Ishikawa (cell line): Measurements from ENCODE around the gene KCNQ5.

Source experiments
- CEBPB ChIP-seq: IDR thresholded peaks from 2 replicates; pipeline ENCODE4 v1.6.1; 2012
- CREB1 ChIP-seq: IDR thresholded peaks from 2 replicates; pipeline ENCODE4 v1.6.1; 2012; ENCODE audit warnings: low read depth
- EGR1 ChIP-seq: IDR thresholded peaks from 2 replicates; pipeline ENCODE4 v1.6.1; 2012
- EP300 ChIP-seq: IDR thresholded peaks from 2 replicates; pipeline ENCODE4 v1.6.1; 2012; ENCODE audit warnings: borderline replicate concordance
- FOXM1 ChIP-seq: IDR thresholded peaks from 2 replicates; pipeline ENCODE4 v1.6.1; 2012; ENCODE audit warnings: low read depth, borderline replicate concordance
- MAX ChIP-seq: IDR thresholded peaks from 2 replicates; pipeline ENCODE4 v1.6.1; 2012
- NFIC ChIP-seq: IDR thresholded peaks from 2 replicates; pipeline ENCODE4 v1.6.1; 2012
- RAD21 ChIP-seq: IDR thresholded peaks from 2 replicates; pipeline ENCODE4 v1.6.1; 2012; ENCODE audit warnings: low read depth
- REST ChIP-seq: IDR thresholded peaks from 2 replicates; pipeline ENCODE4 v1.6.1; 2012; ENCODE audit warnings: low read depth, mild to moderate bottlenecking
- TAF1 ChIP-seq: IDR thresholded peaks from 2 replicates; pipeline ENCODE4 v1.6.1; 2012; ENCODE audit warnings: low read depth, mild to moderate bottlenecking
- TCF12 ChIP-seq: IDR thresholded peaks from 2 replicates; pipeline ENCODE4 v1.6.1; 2012; ENCODE audit warnings: low read depth
- TEAD4 ChIP-seq: IDR thresholded peaks from 2 replicates; pipeline ENCODE4 v1.6.1; 2012
- USF1 ChIP-seq: IDR thresholded peaks from 2 replicates; pipeline ENCODE4 v1.6.1; 2012
- YY1 ChIP-seq: IDR thresholded peaks from 2 replicates; pipeline ENCODE4 v1.6.1; 2012; ENCODE audit warnings: low read depth
- ZBTB7A ChIP-seq: IDR thresholded peaks from 2 replicates; pipeline ENCODE4 v1.6.1; 2012; ENCODE audit warnings: low read depth

Gene KCNQ5

GRCh38 chr6:72836971-72837370, 215.1 kb downstream of the KCNQ5 start:
- TF ChIP-seq EGR1 (no peak), REST (no peak)

- TF ChIP-seq YY1: no peak
- no peak for TF ChIP-seq TEAD4
- TF ChIP-seq EP300: no peak
- no peak for TF ChIP-seq RAD21
- TF ChIP-seq REST: no peak
Measured at GRCh38 chr6:72841195-72841594, 219.3 kb downstream of the KCNQ5 start.

- TF ChIP-seq TEAD4: no peak
- TF ChIP-seq ZBTB7A: no peak
- TF ChIP-seq YY1: no peak
- no peak for TF ChIP-seq CREB1
- TF ChIP-seq CEBPB: no peak
- TF ChIP-seq REST: no peak
- TF ChIP-seq MAX: no peak
- TF ChIP-seq USF1: no peak
- no peak for TF ChIP-seq TCF12
- TF ChIP-seq EGR1: no peak
- TF ChIP-seq FOXM1: no peak
- no peak for TF ChIP-seq TAF1
- no peak for TF ChIP-seq EP300
- no peak for TF ChIP-seq NFIC
- TF ChIP-seq RAD21: no peak
Measured at GRCh38 chr6:72842140-72842539, 220.3 kb downstream of the KCNQ5 start.

- TF ChIP-seq TCF12: no peak
- no peak for TF ChIP-seq EGR1
- TF ChIP-seq CREB1: no peak
- no peak for TF ChIP-seq FOXM1
- TF ChIP-seq YY1: no peak
Measured at GRCh38 chr6:72844614-72845013, 222.8 kb downstream of the KCNQ5 start.

- no peak for TF ChIP-seq MAX
Measured at GRCh38 chr6:72849346-72849745, 227.5 kb downstream of the KCNQ5 start.

GRCh38 chr6:72850040-72850439, 228.2 kb downstream of the KCNQ5 start:
- TF ChIP-seq CEBPB (no peak), FOXM1 (no peak), EGR1 (no peak), EP300 (no peak), MAX (no peak), NFIC (no peak), YY1 (no peak), REST (no peak), TEAD4 (no peak), RAD21 (no peak), TAF1 (no peak), ZBTB7A (no peak)
